Measurements from ENCODE around the gene ST6GAL1.
A peak's percentile ranks its signal among the peaks of the same experiment; 100 is the strongest.
"Not testable (repeated sequence)": the region's sequence is repeated elsewhere in the genome, so short reads cannot be mapped to it uniquely, and the experiment has no call there.

Gene ST6GAL1

GRCh38 chr3:186940967-186941366, 10.6 kb downstream of the ST6GAL1 start:
- no peak for DNase-seq (ENCODE audit: low spot score)

GRCh38 chr3:186942168-186942567, 11.8 kb downstream of the ST6GAL1 start:
- no peak for DNase-seq (ENCODE audit: low spot score)

- DNase-seq (ENCODE audit: low spot score): no peak
Observed at GRCh38 chr3:186945255-186945823, 15.0 kb downstream of the ST6GAL1 start.

DNA sequence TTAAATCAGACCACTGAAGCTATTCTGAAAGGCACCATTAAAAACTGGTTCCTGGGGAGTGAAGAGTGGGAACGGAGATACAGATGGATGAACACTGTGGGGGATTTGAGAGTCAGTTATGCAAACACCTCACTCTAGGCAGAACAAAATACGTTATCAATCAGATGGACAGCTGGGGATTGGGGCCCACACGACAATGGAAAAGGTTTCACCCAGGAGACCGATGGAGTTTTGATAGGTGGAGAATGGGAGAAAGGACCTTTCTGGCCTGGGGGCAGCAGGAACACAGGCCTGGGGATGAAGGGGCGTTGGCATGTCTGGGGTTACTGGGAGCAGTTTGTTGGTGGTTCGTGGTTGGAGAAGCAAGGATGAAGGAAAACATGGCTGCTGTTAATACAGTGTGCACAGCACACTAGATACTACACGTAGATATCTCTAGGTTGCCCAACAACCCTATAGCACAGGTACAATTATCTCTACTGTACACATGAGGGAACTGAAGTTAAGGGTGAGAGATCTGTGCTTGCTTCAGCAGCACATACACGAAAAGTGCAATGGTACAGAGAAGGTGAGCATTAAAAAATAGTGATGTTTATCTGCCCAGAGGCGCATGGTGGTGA, 16.5 kb downstream of the ST6GAL1 start:
- DNase-seq (ENCODE audit: low spot score): no peak

DNA sequence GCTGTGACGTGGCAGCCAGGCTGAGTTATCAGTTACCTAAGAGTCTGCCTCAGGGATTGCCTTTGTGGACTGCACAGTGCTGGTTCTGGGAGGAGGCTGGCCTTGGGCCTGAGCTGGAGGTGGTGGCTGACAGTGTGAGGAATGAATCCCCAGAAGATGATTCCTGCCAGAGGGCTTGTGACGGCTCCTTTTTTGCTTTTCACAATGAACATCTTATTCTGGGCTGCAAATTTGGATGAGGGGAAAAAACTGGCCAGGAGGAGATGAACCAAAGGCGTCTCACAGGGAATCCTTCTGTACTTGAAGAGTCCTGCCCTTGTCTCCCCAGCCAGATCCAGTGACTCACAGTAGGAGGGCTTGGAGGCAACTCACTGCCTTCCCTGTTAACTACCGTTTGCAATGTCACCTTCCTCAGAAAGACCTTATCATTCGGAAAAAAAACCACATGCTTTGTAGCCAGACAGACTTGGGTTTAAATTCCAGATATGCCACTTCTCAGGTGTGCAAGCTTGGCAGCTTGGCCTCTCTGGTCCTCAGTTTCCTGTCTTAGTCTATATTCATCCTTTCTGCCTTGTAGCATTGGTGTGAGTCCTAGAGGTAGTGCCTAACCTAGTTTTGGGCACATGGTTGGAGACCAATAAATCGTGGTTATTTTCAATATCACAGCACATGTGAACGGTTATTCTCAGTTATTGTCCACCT, 19.1 kb downstream of the ST6GAL1 start:
- no peak for DNase-seq (ENCODE audit: low spot score)

- no peak for DNase-seq (ENCODE audit: low spot score)
Observed at GRCh38 chr3:186950402-186951093, 20.2 kb downstream of the ST6GAL1 start.

GRCh38 chr3:186951640-186952552, 21.6 kb downstream of the ST6GAL1 start:
- no peak for DNase-seq (ENCODE audit: low spot score)

DNA sequence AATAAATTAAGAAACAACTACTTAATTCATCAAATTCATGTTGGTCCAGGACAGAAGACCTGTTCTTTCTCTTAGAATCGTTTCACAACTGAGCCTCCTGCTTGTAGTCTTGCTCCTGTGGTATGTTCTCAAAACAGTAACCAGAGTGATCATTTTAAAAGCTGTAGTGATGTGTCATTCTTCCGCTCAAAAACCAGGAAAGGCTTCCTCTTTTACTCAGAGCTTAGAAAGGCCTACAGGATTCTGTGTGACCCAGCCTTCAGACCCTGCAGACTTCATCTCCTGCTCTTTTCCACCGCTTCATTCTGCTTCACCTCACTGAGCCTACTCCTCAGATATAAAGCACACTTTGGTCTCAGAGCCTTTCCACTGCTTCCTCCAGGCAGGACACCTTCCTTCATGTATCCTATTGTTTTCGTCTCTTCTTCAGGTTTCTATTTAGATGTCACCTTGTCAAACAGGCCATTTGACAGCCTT, 22.7 kb downstream of the ST6GAL1 start:
- peak; percentile 16 for DNase-seq (ENCODE audit: low spot score)

- DNase-seq (ENCODE audit: low spot score): not testable (repeated sequence)
Observed at GRCh38 chr3:186953992-186954699, 23.8 kb downstream of the ST6GAL1 start.

DNA sequence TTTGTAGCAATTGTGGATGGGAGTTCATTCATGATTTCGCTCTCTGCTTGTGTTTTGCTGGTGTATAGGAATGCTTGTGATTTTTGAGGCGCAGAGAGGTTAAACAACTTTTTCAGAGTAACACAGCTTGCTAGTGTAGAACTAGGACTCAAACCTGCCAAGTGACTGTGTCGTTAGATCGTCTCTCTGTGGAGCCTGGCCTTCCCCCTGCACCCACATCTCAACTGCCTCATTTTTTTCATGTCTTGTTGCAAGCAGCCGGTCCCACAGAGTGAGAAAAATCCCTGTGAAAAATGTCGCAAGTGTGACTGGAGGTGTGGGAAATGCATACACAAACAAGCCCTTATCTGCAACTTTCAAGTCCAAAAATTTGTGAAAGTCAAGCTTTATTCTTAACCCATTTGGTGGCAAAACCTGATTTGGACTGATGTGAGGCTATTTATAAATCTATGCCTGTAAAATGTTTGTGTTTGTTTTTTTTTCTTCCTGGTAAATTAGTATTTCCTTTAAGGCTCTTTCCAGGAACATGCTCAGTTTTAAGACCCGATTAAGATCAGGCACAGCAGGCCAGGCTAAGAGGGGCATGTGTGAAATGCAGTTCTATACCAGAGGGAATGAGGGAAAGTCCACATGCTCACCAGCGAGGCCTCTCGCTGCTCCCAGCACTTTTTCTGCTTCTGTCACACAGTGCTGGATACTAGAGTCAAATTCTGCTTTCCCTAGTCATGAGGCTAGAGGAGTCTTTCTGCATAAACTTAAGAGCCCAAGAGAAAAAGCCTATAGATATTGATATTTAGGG, 25.8 kb downstream of the ST6GAL1 start:
- no peak for DNase-seq (ENCODE audit: low spot score)

- no peak for DNase-seq (ENCODE audit: low spot score)
Observed at GRCh38 chr3:186959029-186959624, 28.8 kb downstream of the ST6GAL1 start.

DNA sequence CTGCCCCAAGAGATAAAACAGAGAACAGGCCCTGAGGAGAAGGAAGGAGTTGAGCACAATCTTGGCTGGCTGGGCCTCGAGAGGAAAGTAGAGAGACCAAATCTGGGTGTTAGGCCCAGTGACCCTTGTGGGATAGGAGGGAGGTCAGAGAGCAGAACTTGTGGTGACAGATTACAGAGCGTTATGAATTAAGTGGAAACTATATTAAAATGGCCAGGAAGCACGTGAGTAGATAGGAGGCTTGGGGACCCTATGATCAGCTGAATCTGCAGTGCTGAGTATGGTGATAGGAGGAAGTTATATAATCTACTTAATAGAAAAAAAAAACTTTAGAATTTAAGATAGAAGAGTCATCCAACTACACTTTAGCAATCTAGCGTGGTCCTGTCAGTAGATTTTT, 30.0 kb downstream of the ST6GAL1 start:
- DNase-seq (ENCODE audit: low spot score): no peak

- no peak for DNase-seq (ENCODE audit: low spot score)
Observed at GRCh38 chr3:186962445-186962844, 32.1 kb downstream of the ST6GAL1 start.

DNA sequence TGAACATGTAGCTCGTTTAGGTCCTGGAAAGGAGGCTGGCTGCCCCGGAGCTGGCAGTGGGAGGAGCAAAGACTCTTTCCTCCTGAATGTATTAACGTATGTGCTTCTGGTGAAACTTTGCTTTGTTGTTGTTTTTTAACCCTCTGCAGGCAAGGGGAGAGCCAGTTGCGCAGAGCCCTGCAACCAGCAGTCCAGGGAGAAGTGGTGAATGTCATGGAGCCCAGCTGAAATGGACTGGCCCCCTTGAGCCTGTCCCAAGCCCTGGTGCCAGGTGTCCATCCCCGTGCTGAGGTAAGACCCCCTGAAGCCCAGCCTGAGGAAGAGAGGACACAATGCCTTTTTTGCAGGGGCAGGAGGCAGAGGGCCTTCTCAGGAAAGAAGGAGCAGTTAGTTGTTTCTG, 33.3 kb downstream of the ST6GAL1 start:
- no peak for DNase-seq (ENCODE audit: low spot score)

- no peak for DNase-seq (ENCODE audit: low spot score)
Observed at GRCh38 chr3:186964071-186964470, 33.7 kb downstream of the ST6GAL1 start.

DNA sequence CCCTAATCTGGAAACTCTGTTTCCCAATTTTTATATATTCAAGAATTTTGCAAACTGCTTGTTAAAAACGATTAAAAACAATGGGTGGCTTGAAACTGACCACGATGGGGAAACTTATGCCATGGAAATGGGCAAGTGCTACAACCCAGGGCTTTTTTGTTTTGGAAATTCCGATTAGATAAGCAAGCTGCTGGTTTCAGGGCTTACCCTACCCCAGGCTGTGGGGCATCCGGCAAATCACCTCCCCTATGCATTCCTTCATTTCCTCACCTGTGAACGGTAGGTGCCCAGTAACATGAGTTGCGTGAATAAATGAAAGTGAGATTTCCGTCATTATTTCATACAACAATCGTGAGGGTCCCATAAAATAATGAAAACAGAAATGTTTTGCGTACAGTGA, 34.3 kb downstream of the ST6GAL1 start:
- no peak for DNase-seq (ENCODE audit: low spot score)

GRCh38 chr3:186965141-186965879, 35.0 kb downstream of the ST6GAL1 start:
- no peak for DNase-seq (ENCODE audit: low spot score)

- DNase-seq (ENCODE audit: low spot score): no peak
Observed at GRCh38 chr3:186966406-186966805, 36.1 kb downstream of the ST6GAL1 start.

GRCh38 chr3:186967236-186967635, 36.9 kb downstream of the ST6GAL1 start:
- not testable (repeated sequence) for DNase-seq (ENCODE audit: low spot score)
